Stimulated activated CD4-positive, alpha-beta T cell treated with anti-CD3 and anti-CD28 coated beads, TNF-alpha, amount 100 ng/mL, for 24 hours (primary cell): Measurements from ENCODE around the gene HMOX1.

Source experiments
- DNase-seq, 3 experiments: peaks; one replicate each; pipeline ENCODE4 v3.0.0-alpha.2; 2020; ENCODE audit warnings: low read depth in 3 of 3

Gene HMOX1

DNA sequence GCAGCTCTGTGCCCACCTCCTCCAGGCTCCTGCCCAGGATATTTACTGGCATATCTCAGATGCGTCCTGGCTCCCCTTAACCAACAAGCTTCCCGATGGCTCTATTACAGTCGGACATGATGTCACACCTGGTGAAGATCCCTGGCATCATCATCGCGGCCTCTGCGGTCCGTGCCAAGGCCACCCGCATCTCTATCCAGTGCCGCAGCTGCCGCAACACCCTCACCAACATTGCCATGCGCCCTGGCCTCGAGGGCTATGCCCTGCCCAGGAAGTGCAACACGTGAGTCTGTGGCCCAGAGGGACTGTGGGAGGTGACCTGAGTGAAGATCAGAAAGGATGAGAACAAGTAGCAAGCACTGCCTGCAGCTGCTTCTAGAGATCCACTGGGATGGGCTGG lies 25.5 kb downstream of the HMOX1 start:
- DNase-seq: no peak

GRCh38 chr22:35407362-35407761 lies 26.5 kb downstream of the HMOX1 start:
- DNase-seq: no peak

- no peak for DNase-seq
Measured at GRCh38 chr22:35409783-35410662, 29.1 kb downstream of the HMOX1 start.

- no peak for DNase-seq
Measured at GRCh38 chr22:35410663-35411034, 29.8 kb downstream of the HMOX1 start.

DNA sequence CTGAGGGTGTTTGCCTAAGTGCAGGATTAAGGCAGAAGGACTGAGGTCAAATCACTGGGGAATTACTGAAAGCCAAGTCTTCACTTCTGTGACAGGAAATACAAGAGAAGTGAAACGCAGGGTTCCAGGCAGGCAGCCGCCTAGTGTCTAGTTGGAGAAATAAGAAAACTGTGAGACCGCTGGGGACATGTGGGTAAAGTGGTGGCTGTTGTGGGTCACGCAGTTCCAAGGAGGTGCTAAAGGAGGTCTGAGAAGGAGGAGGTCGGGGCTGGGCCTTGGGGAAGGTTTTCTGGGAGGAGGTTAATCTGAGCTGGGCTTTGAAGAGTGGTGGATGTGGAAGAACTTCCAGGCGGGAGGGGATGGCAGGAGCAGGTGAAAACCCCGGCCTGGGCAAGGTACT lies 30.2 kb downstream of the HMOX1 start:
- no peak for DNase-seq

DNA sequence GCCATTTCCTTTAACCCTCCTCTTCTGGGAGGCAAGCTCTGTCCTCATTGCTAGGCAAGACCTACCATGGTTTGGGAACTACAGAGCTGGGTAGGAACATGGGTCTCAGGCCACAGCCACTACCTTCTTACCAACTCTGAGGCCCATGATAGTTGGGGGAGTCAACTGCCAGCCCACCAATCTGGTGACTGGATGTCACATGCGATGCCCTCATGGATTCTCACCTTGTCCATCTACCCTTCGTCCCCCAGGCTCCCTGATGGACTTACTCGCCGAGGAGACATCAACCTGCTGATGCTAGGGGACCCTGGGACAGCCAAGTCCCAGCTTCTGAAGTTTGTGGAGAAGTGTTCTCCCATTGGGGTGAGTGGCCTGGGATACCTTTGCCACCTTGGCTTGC lies 32.7 kb downstream of the HMOX1 start:
- DNase-seq: no peak

GRCh38 chr22:35417606-35418005 lies 36.7 kb downstream of the HMOX1 start:
- DNase-seq: no peak

DNA sequence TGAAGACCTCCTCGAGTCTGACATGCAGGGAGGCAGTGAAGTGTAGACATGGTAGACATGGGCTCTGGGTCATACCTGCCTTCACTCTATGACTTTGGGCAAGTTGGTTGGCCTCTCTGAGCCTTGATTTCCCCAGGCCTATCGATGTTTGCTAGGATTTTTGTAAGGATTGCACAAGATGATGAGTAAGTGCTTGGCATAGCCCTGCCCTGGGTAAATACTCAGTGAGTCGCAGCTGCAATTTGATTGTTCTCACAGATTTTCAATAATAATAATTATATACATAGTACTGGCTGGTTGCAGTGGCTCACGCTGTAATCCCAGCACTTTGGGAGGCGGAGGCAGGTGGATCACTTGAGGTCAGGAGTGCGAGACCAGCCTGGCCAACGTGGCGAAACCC lies 37.2 kb downstream of the HMOX1 start:
- no peak for DNase-seq

GRCh38 chr22:35418731-35419130 lies 37.8 kb downstream of the HMOX1 start:
- DNase-seq: no peak

GRCh38 chr22:35419756-35420155 lies 38.9 kb downstream of the HMOX1 start:
- DNase-seq: no peak

GRCh38 chr22:35421121-35421520 lies 40.2 kb downstream of the HMOX1 start:
- DNase-seq: no peak

DNA sequence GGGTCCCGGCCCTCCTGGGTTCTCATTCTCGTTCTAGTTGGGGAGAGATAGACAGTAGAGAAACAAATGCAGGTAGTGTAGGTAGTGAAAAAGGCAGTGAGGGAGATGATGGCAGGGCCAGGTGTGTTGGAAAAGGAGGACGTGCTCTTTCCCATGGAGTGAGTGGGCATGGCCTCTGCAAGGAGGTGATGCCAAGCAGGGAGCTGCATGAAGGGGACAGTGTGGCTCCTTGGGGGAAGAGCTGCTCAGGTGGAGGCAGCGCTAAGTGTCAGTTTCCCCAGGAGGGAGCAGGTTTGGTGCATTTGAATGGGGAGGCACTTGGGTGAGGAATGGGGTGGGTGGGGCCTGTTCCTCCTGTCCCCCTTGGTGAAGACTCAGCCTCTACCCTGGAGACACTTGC lies 41.2 kb downstream of the HMOX1 start:
- DNase-seq: no peak

DNA sequence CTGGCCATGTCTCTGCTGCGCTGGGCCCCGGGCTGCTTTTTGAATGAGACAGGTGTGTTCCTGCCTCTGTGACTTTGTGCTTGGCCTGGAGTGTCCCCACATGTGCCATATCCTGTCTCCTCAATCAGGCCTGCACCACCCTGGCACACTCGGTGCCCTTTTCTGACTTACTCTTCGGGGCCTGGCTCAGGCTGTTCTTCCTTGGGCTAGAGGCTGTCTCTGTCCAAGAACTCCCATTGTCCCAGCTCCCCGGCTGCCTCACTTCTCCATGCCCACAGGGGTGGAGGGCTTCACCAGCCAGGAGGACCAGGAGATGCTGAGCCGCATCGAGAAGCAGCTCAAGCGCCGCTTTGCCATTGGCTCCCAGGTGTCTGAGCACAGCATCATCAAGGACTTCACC lies 42.0 kb downstream of the HMOX1 start:
- DNase-seq: no peak

DNA sequence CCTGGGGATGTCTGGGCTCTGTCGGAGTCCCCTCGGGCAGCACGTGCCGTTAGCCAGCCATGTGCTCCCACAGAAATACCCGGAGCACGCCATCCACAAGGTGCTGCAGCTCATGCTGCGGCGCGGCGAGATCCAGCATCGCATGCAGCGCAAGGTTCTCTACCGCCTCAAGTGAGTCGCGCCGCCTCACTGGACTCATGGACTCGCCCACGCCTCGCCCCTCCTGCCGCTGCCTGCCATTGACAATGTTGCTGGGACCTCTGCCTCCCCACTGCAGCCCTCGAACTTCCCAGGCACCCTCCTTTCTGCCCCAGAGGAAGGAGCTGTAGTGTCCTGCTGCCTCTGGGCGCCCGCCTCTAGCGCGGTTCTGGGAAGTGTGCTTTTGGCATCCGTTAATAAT lies 43.2 kb downstream of the HMOX1 start:
- no peak for DNase-seq

DNA sequence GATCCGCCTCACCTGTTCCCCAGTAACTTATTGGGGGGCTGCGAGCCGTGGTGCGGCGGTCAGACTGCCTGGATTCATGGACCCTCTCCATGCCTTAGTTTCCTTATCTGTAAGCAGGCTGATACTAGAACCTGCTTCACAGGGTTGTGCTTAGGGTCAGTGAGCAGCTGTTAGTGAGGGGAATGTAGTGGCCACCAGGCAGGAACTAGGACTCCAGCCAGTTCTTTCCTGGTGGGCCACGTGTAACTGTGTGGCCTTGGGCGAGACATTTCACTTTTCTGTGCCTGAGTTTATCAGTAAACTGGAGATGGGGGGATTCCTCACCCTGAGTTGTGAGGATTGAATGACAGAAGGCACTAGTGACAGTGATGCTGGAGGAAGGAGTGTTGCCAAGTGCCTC lies 43.9 kb downstream of the HMOX1 start:
- no peak for DNase-seq

DNA sequence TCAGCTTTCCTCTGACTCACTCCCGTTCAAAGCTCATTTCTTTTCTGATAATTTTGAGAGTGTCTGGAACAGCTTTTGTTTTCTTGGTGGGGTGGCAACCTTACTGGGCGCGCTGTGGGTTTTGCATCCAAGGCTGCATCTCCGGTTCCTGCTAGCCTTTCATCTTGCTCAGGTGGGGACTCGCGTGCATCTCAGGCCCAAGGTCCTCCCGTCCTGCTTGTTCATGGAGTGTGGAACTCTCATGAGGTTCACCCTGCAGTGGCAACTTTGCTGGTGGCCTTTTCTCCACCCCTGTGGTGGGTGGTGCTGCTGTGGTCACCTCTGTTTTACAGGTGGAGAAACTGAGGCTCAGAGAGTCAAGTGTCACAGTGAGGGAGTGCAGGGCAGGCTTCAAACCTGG lies 44.6 kb downstream of the HMOX1 start:
- no peak for DNase-seq

DNA sequence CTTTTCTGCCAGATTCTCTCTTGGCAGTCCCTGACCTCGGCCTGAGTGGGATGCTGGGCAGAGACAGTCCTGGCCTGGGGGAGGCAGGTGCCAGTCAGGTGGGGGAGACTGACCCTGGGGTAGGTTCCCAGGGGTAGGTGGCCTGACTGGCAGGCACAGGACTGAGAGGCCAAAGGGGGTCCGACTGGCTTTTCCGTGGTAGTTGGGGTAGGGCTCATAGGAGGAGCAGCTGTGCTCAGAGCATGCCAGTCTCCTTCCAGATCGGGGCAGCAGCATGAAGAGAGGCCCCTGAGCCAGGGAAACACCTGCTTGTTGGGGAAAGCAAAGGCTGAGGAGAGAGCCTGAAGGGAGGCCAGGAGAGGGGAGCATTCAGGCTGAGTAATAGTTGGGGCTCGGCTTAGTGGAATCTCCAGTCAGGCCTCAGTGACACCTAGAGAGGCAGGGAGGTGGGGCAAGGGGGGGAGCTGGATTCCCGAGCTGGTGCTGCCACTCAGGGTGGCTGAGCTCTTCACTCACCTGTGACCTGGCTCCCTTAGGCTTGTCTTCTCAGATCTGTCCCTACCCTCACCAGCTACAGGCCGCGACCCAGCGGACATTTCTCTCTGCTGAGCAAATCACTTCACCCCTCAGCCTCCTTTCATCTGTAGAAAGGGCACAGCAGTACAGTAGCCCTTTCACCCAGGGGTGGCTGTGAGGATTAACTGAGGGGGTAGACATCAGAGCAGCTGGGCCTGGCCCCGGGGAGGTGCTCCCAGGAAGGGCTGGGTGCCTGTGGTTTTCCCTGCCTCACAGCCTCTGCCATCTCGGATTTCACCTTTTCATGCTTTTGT lies 45.3 kb downstream of the HMOX1 start:
- no peak for DNase-seq

DNA sequence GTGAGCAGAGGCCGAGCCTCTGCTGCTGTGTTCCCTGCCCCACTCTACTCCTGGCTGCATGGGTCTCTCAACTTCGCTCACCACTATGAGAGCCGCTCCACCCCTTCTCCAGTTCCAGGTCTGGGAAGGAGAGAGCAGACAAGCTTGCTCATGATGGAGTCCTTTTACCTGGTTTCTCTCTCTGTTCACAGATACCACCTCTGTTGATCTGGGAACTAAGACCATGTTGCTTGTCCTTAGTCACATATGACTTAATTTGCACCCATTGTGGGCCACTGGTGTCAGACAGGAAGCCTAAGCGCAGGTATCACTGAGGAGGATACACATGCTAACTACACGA lies 45.9 kb downstream of the HMOX1 start:
- no peak for DNase-seq

GRCh38 chr22:35430897-35431322 lies 50.0 kb downstream of the HMOX1 start:
- DNase-seq: peak; percentile 43 to 64 (median 52)

- no peak for DNase-seq
Measured at GRCh38 chr22:35431483-35432227, 50.8 kb downstream of the HMOX1 start.

GRCh38 chr22:35432228-35432905 lies 51.5 kb downstream of the HMOX1 start:
- DNase-seq: no peak
